ENCODE results near the gene RFX3.

GRCh38 chr9:3331801-3332200, 194.0 kb downstream of the RFX3 start:
- TF ChIP-seq CTCF (IDR thresholded peaks at IDR 0.05) (no peak), POLR2A (IDR thresholded peaks at IDR 0.05) (no peak)
